Stimulated activated CD4-positive, alpha-beta T cell treated with anti-CD3 and anti-CD28 coated beads, TNF-alpha, amount 100 ng/mL, for 48 hours (primary cell): Measurements from ENCODE around the gene BAZ1A.

Experiments
- DNase-seq, 3 donors: peaks; one replicate each; pipeline ENCODE4 v3.0.0-alpha.2; 2020; ENCODE audit warnings: low read depth in 3 of 3

Gene BAZ1A

DNA sequence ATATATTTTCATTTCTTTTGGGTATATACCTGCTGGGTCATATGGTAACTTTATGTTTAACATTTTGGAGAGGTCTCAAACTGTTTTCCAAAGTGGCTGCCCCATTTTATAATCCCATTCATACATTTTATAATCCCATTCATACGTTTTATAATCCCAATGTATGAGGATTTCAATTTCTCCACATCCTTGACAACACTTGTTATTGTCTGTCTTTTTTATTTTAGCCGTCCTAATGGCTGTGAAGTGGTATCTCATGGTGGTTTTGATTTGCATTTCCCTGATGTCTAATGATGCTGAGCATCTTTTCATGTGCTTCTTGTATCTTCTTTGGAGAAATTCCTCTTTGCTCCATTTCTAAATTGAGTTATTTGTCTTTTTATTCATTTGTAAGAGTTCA, 154.0 kb downstream of the BAZ1A start:
- DNase-seq = no peak

DNA sequence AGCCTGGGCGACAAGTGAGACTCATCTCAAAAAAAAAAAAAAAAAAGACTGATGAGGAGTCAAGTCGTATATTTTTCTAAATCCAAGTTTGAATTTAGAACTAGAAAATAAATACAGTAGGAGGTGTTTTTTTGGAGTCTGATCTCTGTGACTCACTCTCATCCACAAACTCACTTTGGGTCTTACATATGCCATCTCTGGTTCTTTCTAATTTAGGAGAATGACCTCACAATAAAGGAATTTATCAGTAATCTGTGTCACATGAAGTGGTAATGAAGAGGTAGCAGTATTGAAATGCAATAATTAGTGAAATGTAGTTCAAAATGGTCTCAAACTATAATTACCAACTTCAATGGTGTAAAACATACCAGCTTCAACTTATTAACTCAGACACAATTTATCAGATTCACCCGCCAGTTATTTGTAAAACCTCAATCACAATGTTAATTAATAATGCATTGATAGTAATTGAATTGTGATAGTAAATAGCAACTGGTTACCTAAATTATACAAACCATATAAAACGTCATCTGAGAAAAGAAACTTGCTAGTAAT, 156.3 kb downstream of the BAZ1A start:
- no peak for DNase-seq

GRCh38 chr14:34715127-34715863, 159.9 kb downstream of the BAZ1A start:
- DNase-seq = no peak

GRCh38 chr14:34714320-34715126, 160.6 kb downstream of the BAZ1A start, which contains the start of gene CFL2:
CFL2 (minus strand) TSS chr14:34714593; CDS start chr14:34714540, 53 bp downstream.
- DNase-seq = peak; percentile 23 to 57 (median 49)

- DNase-seq = peak in 2 of 3 donors; percentile 4 to 31
Measured at GRCh38 chr14:34713681-34714319, 161.4 kb downstream of the BAZ1A start.

DNA sequence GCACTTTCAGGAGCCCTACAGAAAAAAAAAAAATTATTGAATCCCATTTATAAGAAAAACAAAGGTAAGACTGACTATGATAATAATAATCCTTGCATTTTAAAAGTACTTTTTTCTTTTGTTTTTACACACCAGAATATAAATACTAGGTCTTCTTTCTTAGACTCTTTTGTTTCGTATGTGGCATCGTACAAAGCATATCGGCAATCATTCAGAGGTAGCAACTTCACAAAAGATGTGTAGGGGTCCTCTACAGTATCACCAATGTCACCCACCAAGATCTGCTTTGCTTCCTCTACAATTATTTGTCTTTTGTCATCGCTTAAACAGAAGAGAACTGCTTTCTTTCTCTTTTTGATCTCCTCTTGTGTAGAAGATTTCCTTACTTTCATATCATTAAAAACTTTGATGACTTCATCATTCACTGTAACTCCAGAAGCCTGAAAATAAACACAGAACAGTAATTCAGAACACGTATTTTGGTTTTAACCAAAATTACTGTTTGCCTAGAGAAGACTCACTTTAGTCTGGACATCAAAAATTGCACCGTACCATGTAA, 162.0 kb downstream of the BAZ1A start:
- no peak for DNase-seq

GRCh38 chr14:34711796-34712712, 163.1 kb downstream of the BAZ1A start:
- no peak for DNase-seq

DNA sequence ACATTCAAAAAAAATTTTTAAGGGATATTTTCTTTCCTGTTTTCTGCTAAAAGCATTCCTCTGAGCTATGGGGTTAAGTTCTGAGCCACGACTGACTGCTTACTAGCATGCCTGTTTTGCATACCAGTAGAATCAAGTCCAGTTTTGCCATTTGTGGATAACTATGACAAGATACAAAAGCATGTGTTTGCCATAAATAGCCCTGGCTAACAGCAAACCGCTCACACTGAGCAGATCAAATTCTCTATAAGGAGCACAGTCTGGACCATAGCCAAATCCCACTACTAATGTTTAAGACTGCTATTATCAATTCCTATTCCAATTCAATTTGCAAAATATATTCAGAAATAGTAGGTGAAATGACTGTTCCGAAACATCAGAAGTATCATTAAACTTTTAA, 164.0 kb downstream of the BAZ1A start:
- DNase-seq = no peak

DNA sequence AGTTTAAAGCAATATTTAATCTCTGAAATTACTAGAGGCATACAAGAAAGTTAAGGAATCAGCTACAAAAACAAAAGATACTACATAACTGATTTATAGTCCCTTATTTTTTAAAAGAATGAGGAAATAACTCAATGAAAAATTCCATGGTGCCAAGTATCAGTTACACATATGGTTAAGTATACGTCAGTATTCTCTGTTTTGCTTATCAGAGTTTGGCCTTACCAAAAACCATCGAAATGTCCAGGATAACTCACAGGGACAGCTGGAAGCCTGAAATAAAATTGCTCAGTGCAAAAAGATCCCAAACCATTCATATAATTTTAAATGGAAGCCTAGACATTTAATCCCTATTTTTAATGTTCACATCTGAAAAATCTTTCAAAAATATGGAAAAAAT, 164.4 kb downstream of the BAZ1A start:
- DNase-seq = no peak

GRCh38 chr14:34710006-34710405, 165.2 kb downstream of the BAZ1A start:
- DNase-seq = no peak

DNA sequence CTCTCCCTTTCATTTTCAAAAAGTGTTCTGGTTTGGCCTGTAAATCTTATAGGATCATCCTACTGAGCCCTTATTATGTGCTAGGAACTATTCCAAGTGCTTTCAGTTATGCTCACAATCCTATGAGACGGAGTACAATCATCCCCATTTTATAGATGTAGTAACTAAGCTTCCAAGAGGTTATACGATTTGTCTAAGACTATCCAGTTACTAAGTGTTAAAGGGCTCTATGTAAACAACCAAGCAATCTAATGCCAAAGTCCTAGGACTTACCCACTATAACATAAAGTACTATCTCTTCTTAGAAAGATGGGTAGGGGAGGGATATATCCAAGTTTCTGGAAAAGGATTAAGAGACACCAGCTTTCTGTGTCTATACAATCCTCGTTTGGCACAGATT, 167.4 kb downstream of the BAZ1A start:
- DNase-seq = no peak
